ENCODE data around the gene NDUFB3.

- TF ChIP-seq ZNF768 (tag by site-specific recombination; IDR thresholded peaks at IDR 0.05), result no peak
- no peak for TF ChIP-seq ZNF140 (tag by site-specific recombination; IDR thresholded peaks at IDR 0.05)
- no peak for TF ChIP-seq ZNF138 (tag by site-specific recombination; IDR thresholded peaks at IDR 0.05; ENCODE audit: borderline replicate concordance)
- TF ChIP-seq REST (tag by site-specific recombination; IDR thresholded peaks at IDR 0.05), result no peak
- no peak for TF ChIP-seq ZNF426 (tag by site-specific recombination; IDR thresholded peaks at IDR 0.05)
- no peak for TF ChIP-seq CTCF (tag by site-specific recombination; IDR thresholded peaks at IDR 0.05)
Measured at GRCh38 chr2:201024518-201024917, 47.3 kb upstream of the NDUFB3 start.

All from HEK293 (cell line).